Left colon (tissue), 2 donors: ENCODE data around the gene HHAT. TPM values are rescaled to one million over a fixed set of nuclear protein-coding genes. Genes with fewer than 3 reads are reported as not detected.
"Not testable (repeated sequence)": the region's sequence is repeated elsewhere in the genome, so short reads cannot be mapped to it uniquely, and the experiment has no call there.

ENCODE experiments used
- ATAC-seq: fragments of 200-7000 bp; cut with Tn5 transposase; one replicate; pipeline ENCODE4 v1.9.1; 2020; ENCODE audit warnings: mild to moderate bottlenecking, moderate library complexity
- DNase-seq, 2 donors: peaks; one replicate each; pipeline ENCODE4 v3.0.0-alpha.2; 2020
- intact Hi-C, 2 donors: fragments of 100-400 bp; cut with DNase I in 1 of 2; cut with micrococcal nuclease in 1 of 2; formaldehyde crosslinking; loops; one replicate each; pipeline versions ENCODE4 v1.11.2 to v1.14.0; 2022; cut with DNase I, micrococcal nuclease
- total RNA-seq, 2 donors: library from RNA; stranded (reverse); fragmentation: NEBNext Ultra II Directional; extraction: Animal tissue kit (Norgen Biotek cat#: 25700); gene quantifications; one replicate each; pipeline ENCODE4 v1.2.1, GENCODE V29; 2021
- donor health status: DM: no; HTN: no; CAD: no.
- donor health status: DM: yes; HTN: yes; CAD: no.

HHAT gene
- total RNA-seq, 2 donors from 2014 or later: 4.6 to 6.8 TPM

DNA sequence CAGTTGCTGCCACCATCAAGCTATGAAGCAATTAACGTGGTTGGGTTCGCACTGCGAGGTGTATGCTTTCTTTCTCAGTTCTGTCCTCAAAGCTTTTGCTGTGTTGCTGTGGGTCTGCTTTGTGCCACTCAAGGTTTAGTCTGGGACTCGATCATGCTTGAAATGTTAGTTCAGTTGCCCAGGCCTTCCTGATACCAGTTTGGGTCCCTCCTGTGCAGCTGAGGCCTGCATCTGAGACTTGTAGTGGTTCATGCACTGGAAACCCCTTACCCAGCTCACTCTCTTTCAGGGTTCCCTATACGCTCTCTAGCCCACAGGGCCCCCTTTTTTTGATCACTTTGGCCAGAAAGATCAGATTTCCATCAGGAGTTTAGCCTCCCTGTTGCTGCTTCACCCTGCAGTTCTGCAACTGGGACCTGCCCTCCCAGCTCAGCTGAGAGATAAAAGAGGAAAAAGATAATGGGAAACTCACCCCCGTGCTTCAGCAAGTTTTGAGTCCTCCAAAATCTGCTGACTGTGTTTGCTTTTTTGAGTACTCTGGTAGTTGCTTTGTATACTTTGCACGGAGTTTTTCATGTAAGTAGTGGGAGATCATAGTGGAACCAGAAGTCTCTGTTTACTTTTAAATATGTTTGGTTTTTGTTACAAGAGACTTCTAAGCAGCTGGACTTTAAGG, 317.0 kb downstream of the HHAT start:
- ATAC-seq (no peak), DNase-seq (no peak)
- intact Hi-C loops: no loop called here

DNA sequence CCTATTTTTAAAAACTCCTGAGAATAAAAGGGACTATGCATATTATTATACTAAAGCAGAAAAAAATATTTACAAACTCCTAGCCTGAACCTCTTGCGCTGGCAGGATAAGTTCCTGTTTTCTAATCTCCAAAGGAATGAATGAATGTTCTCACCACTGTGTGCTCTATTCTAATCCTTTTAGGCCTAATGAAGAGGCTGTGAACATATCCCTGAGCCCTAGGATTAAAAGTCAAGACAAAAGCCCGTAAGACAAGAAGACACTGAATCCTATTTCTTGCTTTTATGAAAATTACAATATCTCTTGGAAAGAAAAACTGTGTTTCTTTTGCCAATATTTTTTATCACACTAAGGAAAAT, 317.5 kb downstream of the HHAT start:
- no peak for DNase-seq
- intact Hi-C loops: no loop called here
- no peak for ATAC-seq

DNA sequence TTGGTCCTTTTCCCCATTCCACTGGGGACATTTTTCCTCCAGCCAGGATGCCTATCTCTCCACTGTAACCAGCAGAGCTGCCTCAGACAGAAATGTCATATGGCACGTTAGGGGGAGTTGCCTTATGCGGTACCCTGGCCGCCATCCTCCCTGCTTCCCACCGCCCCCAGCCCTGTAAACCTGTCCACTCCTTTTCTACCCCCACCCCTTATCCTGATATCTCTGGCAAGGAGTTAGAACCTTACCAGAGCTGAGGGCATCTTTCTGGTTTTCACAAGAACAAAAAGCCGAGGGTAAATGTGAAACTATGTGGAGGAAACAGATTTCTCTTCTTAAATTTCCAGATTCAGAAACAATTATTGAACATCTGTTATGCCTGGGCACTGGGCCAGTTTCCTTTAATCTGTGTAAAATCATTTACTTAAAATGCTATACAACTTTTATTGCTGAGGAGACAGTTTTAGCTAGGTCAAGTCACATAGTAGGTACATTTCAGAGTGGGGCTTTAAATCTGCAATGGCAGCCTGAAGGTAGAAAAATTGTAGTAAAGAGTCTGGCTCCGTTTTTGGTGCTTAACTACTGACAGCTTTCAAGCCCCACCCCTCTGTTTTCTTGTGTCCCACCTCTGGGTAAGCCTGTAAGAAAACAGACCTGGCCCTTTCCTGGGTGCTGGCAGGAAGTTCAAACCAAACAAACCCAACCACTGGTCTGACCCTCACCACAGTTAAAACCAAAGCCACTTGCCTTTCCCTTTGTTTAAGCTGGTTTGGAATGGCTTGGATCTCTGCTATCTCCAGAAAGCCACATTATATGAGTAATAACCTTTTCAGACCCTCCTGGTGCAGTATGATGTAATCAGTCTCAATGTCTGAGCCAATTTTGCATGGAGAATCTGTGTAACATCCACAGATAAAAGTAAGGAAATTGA, 319.0 kb downstream of the HHAT start:
- intact Hi-C loops: no loop called here
- DNase-seq: no peak
- ATAC-seq: no peak

DNA sequence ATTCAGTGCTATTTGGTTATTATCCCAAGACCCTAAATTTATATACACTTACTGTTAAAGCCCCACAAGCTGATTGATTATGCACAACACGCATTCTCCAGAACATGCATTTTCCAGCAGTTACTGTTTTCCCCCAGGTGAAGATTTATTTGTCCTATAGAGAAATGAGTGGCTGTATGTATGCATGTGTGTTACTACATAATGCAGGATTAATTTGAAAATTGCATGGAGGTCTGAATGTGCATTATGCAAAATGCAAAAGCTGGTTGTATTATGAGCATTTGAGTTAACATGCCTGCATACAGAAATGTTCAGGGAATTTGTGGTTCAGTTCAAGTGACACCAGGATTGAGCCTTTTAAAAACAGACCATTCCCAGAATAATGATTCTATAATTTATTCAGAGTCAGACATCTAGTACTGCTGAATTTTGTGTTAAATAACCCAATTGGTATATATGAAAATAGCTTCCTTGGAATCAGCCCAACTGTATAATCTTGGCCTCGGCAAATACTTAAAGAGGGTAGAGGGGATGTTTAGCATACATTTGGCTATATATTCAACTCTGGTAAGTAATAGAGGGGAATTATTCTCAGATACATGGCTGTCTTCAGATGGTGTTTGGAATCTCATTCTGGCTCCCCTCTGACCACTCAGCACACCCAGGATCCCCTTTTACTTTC, 320.0 kb downstream of the HHAT start:
- intact Hi-C loops: no loop called here
- no peak for ATAC-seq
- DNase-seq: no peak

- intact Hi-C loops: no loop called here
- no peak for ATAC-seq
- no peak for DNase-seq
These were observed 321.7 kb downstream of the HHAT start for GRCh38 chr1:210650403-210650802.

- DNase-seq: no peak
- intact Hi-C loops: no loop called here
- ATAC-seq: no peak
These were observed 323.7 kb downstream of the HHAT start for GRCh38 chr1:210652329-210652954.

- DNase-seq (no peak), ATAC-seq (no peak)
- intact Hi-C loops: no loop called here
These were observed 325.1 kb downstream of the HHAT start for GRCh38 chr1:210653771-210654170.

- ATAC-seq (peak; percentile 16), DNase-seq (no peak)
- intact Hi-C loops: no loop called here
These were observed 325.7 kb downstream of the HHAT start for GRCh38 chr1:210654176-210654981.

DNA sequence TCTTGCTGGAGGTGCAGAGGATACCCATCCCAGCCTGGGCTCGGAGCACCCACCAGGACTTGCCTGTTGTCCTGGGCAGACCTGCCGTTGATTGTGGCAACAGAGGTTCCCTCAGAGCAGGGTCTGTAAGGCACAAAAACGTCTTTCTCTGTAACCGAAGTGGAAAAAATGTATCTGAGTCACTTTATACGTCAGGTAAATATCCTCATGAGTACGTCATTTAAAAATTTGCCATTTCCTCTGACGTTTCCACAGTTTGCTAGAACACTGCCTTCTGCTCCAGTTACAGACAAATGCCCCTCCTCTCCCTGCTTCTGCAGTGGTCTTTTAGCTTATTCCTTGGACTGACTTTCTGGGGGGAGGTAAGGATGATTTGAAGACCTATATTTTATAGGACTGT, 326.8 kb downstream of the HHAT start:
- intact Hi-C loops: no loop called here
- DNase-seq (no peak), ATAC-seq (no peak)

GRCh38 chr1:210657806-210658205, 329.1 kb downstream of the HHAT start:
- no peak for DNase-seq
- no peak for ATAC-seq
- intact Hi-C loops: no loop called here

DNA sequence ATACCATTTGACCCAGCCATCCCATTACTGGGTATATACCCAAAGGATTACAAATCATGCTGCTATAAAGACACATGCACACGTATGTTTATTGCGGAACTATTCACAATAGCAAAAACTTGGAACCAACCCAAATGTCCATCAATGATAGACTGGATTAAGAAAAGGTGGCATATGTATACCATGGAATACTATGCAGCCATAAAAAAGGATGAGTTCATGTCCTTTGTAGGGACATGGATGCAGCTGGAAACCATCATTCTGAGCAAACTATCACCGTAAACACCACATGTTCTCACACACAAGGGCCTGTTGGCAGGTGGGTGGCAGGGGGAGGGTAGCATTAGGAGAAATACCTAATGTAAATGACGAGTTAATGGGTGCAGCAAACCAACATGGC, 332.8 kb downstream of the HHAT start:
- DNase-seq, ATAC-seq, intact Hi-C loops: not testable (repeated sequence)

DNA sequence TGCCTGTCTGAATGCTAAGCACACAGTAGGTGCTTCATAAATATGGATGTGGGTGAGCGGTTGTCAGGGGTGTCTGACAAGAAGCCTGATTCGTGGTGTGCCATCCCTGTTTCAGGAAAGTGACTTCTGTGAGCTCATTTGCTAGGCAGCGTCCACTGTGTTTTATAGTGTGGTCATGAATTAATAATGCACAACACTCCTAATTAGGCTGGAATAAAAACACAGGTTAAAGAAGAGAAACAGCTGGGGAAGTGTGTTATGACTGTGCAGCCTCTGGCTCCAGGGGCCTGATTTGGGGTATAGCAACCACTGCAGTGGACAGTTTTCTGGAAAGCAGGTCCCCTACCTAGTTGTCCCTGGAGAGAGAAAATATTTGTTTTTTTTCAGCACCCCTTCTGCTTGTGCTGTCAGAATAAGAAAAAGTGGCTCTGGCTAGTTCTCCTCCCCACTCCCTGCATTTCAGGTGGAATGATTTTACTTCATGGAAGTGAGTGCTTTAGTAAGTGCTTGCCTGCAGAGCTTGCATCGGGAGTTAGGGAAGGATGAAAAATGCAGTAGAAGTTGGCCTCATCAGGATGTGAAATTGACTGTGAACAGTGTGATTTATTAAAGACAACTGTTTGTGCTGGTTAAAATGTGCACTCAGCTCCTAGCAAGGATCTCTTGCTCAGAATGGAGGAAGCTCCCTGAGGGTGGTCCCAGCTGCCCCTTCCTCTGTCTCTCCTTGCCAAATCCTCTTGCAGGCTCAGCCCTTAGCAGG, 333.8 kb downstream of the HHAT start:
- intact Hi-C loops: no loop called here
- ATAC-seq (no peak), DNase-seq (no peak)

- no peak for ATAC-seq
- intact Hi-C loops: no loop called here
- no peak for DNase-seq
These were observed 335.2 kb downstream of the HHAT start for GRCh38 chr1:210663730-210664573.

- DNase-seq: no peak
- ATAC-seq: no peak
- intact Hi-C loops: no loop called here
These were observed 341.2 kb downstream of the HHAT start for GRCh38 chr1:210669951-210670350.

- no peak for ATAC-seq
- intact Hi-C loops: no loop called here
- DNase-seq: no peak
These were observed 345.4 kb downstream of the HHAT start for GRCh38 chr1:210674151-210674550.

DNA sequence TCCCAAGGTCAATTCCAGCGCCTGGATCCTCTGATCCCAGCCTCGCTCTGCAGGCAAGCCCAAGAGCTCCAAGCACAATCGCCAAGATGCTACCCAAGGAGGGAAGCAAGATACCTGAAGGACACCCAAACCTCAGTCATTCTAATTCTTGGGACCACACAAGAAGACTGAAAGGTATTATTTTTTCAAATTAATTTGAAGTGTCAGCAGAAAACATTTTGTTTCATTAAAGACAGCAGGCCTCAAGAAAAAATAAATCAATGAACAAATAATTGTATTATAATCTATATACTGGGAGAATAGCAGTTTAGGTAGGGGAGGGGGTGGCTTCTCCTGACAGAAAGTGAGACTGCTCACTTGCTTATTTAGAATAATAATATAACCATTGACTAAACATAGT, 347.8 kb downstream of the HHAT start:
- intact Hi-C loops: no loop called here
- ATAC-seq: no peak
- no peak for DNase-seq

DNA sequence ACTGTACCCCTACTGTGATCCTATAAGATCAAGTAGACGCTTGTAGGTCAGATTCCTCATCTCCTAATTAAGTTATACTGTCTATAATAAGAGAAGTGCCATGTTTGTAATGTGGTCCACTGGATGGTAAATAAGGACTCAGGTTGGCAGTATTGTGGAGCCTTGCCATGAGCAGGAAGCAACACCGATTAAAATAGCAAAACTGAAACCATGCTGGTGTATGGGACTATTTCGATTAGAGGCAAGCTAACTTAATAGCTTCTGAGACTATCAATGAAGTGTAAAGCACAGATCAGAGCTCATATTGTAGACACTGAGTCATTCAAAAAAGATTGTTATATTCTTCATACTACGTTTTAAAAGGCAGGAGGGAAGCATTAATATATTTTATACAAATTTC, 348.8 kb downstream of the HHAT start:
- intact Hi-C loops: no loop called here
- no peak for DNase-seq
- no peak for ATAC-seq
